A549 (cell line): Measurements from ENCODE around the gene CARD10. TPM values are rescaled to one million over a fixed set of nuclear protein-coding genes. Genes with fewer than 3 reads are reported as not detected.

Experiments
- ATAC-seq, 2 experiments: fragments of 200-7000 bp in 1 of 2; fragments of >200 bp in 1 of 2; cut with Nextera tagmentation in 1 of 2; cut with Tn5 transposase in 1 of 2; 3 replicates each; pipeline versions ENCODE4 v1.8.0 to v1.9.1; 2018 to 2020; ENCODE audit warnings: mild to moderate bottlenecking in 1 of 2, moderate library complexity in 1 of 2
- CTCF ChIA-PET: fragments of 300-600 bp; sonication (Branson Sonifier 250); formaldehyde crosslinking; extraction: SDS; loops from one replicate; lab custom pipeline; 2021; ENCODE audit warnings: antibody characterized with exemption, inconsistent platforms; lab: Yijun Ruan, JAX
- POLR2A ChIA-PET: fragments of 350-600 bp; formaldehyde crosslinking; extraction: SDS; loops from one replicate; lab custom pipeline; 2021; ENCODE audit warnings: antibody characterized with exemption, inconsistent platforms; lab: Yijun Ruan, JAX
- DNase-seq, 2 experiments: peaks; one replicate each; pipeline versions ENCODE4 v3.0.0 to v3.0.0-alpha.2; 2011 to 2016; ENCODE audit warnings: low read depth in 1 of 2, low spot score in 1 of 2
- FAIRE-seq: peaks from 2 replicates; lab custom pipeline; 2011; peaks lifted over from hg19 to GRCh38; lab: Jason Lieb, UNC
- H3K27ac ChIP-seq, 2 experiments: fragments of >200 bp; sonication (Bioruptor Twin); formaldehyde crosslinking; 3 replicates each; pipeline ENCODE4 v1.5.1; 2016 to 2017
- H3K4me1 ChIP-seq: fragments of >200 bp; sonication (Bioruptor Twin); formaldehyde crosslinking; 3 replicates; pipeline ENCODE4 v1.6.1; 2016
- H3K4me2 ChIP-seq: fragments of >200 bp; sonication (Bioruptor Twin); formaldehyde crosslinking; 3 replicates; pipeline ENCODE4 v1.6.1; 2016
- H3K4me3 ChIP-seq: fragments of >200 bp; sonication (Bioruptor Twin); formaldehyde crosslinking; 3 replicates; pipeline ENCODE4 v1.5.1; 2016
- H3K9me3 ChIP-seq: fragments of >200 bp; sonication (Bioruptor Twin); formaldehyde crosslinking; 3 replicates; pipeline ENCODE4 v1.6.1; 2016
- CHD4 ChIP-seq: fragments of 200-600 bp; sonication (generic); IDR thresholded peaks from 2 replicates; pipeline ENCODE4 v1.6.1; 2016; ENCODE audit warnings: antibody characterized with exemption, mild to moderate bottlenecking, borderline replicate concordance
- EHMT2 ChIP-seq: fragments of 200-600 bp; sonication (generic); IDR thresholded peaks from 2 replicates; pipeline ENCODE4 v1.6.1; 2016; ENCODE audit warnings: antibody characterized with exemption, low read depth, mild to moderate bottlenecking, moderate library complexity
- HEYL ChIP-seq: fragments of 250-450 bp; sonication (Bioruptor Pico); IDR thresholded peaks from 2 replicates; pipeline ENCODE4 v1.8.0; 2021; ENCODE audit warnings: mild to moderate bottlenecking, moderate library complexity
- KDM1A ChIP-seq: fragments of 200-600 bp; sonication (generic); IDR thresholded peaks from 2 replicates; pipeline ENCODE4 v1.6.1; 2016; ENCODE audit warnings: low read depth, mild to moderate bottlenecking
- MAZ ChIP-seq: fragments of 150-350 bp; IDR thresholded peaks from 2 replicates; pipeline ENCODE4 v1.6.1; 2014; ENCODE audit warnings: antibody characterized with exemption, low read depth, low read length, borderline replicate concordance
- RCOR1 ChIP-seq: fragments of 150-350 bp; IDR thresholded peaks from 2 replicates; pipeline ENCODE4 v1.6.1; 2014; ENCODE audit warnings: antibody characterized with exemption, low read length, low read depth
- TFCP2L1 ChIP-seq: fragments of 250-450 bp; sonication (Bioruptor Pico); IDR thresholded peaks from 2 replicates; pipeline ENCODE4 v1.5.0; 2021; ENCODE audit warnings: mild to moderate bottlenecking
- TP53 ChIP-seq: fragments of 250-450 bp; sonication (Bioruptor Pico); IDR thresholded peaks from 2 replicates; pipeline ENCODE4 v1.5.0; 2021; ENCODE audit warnings: mild to moderate bottlenecking, moderate library complexity
- ZFP36 ChIP-seq: fragments of 450-650 bp; IDR thresholded peaks from 2 replicates; pipeline ENCODE4 v1.6.1; 2014; ENCODE audit warnings: borderline replicate concordance; ENCODE audit not compliant: partially characterized antibody
- WGBS: methylation state at CpG from one replicate; pipeline ENCODE4 v1.1.6; 2017; ENCODE audit errors: missing lambda C conversion rate; 5-methylcytosine and 5-hydroxymethylcytosine counted together
- polyA plus RNA-seq, 4 experiments: library from polyadenylated mRNA; depleted of rRNA in 3 of 4; stranded (reverse); fragments of >200 nt; fragmentation: RNase III in 1 of 4; extraction: RNeasy Plus Mini Kit Qiagen cat#74134 plus additional on column Dnase treatment in 1 of 4; gene quantifications; 2 replicates in 3 of 4; 3 replicates in 1 of 4; pipeline ENCODE4 v1.2.3, GENCODE V29; 2011 to 2017
- TF ChIP-seq, protein P1 (sequence below): fragments of 250-450 bp; sonication (Bioruptor Pico); IDR thresholded peaks from 2 replicates; pipeline ENCODE4 v1.5.0; 2021; ENCODE audit warnings: mild to moderate bottlenecking, moderate library complexity, borderline replicate concordance
- TF ChIP-seq, protein P2 (sequence below): IDR thresholded peaks from 2 replicates; pipeline ENCODE4 v1.6.1; 2012; ENCODE audit warnings: low read depth, borderline replicate concordance
- TF ChIP-seq, protein P3 (sequence below): fragments of 150-350 bp; IDR thresholded peaks from 2 replicates; pipeline ENCODE4 v1.6.1; 2014; ENCODE audit warnings: low read depth, mild to moderate bottlenecking, low read length
- TF ChIP-seq, protein P4 (sequence below): fragments of >200 bp; sonication (Bioruptor Twin); formaldehyde crosslinking; IDR thresholded peaks from 2 replicates; pipeline ENCODE4 v1.6.1; 2016

Gene CARD10
- polyA plus RNA-seq, 2 of the 4 experiments (the other 2 are of a cell fraction): 8.3 to 15.3 TPM

- FAIRE-seq (no peak), DNase-seq (no peak), ATAC-seq (no peak)
- Histone ChIP-seq H3K4me1 (peaks cover 31% of the 10 kb centered on the region), H3K4me2 (no peak overlapping the region), H3K4me3 (no peak overlapping the region), H3K9me3 (no peaks in the 10 kb centered on the region), H3K27ac (no peak overlapping the region)
- POLR2A ChIA-PET: no interaction called here
- TF ChIP-seq TFCP2L1 (CRISPR knock-in tag): no peak
- no peak for TF ChIP-seq MAZ
- TF ChIP-seq, all 56 proteins: peak for 0
- 98% methylated on average over 7 of the region's 10 CpGs for WGBS
- CTCF ChIA-PET: interaction anchor here (0.6 to 2.0 kb wide), 7 partner anchors 10 to 1085 kb away, joined by 3 to 8 read pairs (median 4); no protein-coding TSS in a partner anchor
Observed at GRCh38 chr22:37489983-37490382, 29.2 kb downstream of the CARD10 start.

- peaks cover 36% of the 10 kb centered on the region for H3K4me1 ChIP-seq
- FAIRE-seq: no peak
- TF ChIP-seq, protein P1, sequence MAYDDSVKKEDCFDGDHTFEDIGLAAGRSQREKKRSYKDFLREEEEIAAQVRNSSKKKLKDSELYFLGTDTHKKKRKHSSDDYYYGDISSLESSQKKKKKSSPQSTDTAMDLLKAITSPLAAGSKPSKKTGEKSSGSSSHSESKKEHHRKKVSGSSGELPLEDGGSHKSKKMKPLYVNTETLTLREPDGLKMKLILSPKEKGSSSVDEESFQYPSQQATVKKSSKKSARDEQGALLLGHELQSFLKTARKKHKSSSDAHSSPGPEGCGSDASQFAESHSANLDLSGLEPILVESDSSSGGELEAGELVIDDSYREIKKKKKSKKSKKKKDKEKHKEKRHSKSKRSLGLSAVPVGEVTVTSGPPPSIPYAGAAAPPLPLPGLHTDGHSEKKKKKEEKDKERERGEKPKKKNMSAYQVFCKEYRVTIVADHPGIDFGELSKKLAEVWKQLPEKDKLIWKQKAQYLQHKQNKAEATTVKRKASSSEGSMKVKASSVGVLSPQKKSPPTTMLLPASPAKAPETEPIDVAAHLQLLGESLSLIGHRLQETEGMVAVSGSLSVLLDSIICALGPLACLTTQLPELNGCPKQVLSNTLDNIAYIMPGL: no peak
- TF ChIP-seq EHMT2: no peak
- DNase-seq: no peak
- no peaks in the 10 kb centered on the region for H3K9me3 ChIP-seq
- no peak overlapping the region for H3K4me3 ChIP-seq
- ChIA-PET POLR2A (no interaction called here), CTCF (interaction anchor here (0.9 to 2.0 kb wide), 5 partner anchors 16 to 118 kb away, joined by 3 to 8 read pairs (median 3); no protein-coding TSS in a partner anchor)
- WGBS: 91% methylated on average over 11 of the region's 15 CpGs
- ATAC-seq: no peak
- no peak overlapping the region for H3K4me2 ChIP-seq
- H3K27ac ChIP-seq: no peak overlapping the region
Observed at GRCh38 chr22:37488337-37489135, 30.7 kb downstream of the CARD10 start.

- TF ChIP-seq CHD4 (no peak), KDM1A (no peak)
- Histone ChIP-seq H3K27ac (no peak overlapping the region), H3K4me2 (no peak overlapping the region), H3K9me3 (no peaks in the 10 kb centered on the region), H3K4me3 (no peak overlapping the region), H3K4me1 (peaks cover 30% of the 10 kb centered on the region)
- POLR2A ChIA-PET: no interaction called here
- no peak for ATAC-seq
- no peak for FAIRE-seq
- 100% methylated on average over 1 of the region's 4 CpGs for WGBS
- DNase-seq: no peak
- CTCF ChIA-PET: interaction anchor here (1.5 kb wide), 1 partner anchor 10 kb away, joined by 7 read pairs; no protein-coding TSS in a partner anchor
Observed at GRCh38 chr22:37487571-37487970, 31.6 kb downstream of the CARD10 start.

- 83% methylated on average over 10 of the region's 10 CpGs for WGBS
- no peak for DNase-seq
- TF ChIP-seq HEYL (CRISPR knock-in tag): no peak
- TF ChIP-seq, protein P2, sequence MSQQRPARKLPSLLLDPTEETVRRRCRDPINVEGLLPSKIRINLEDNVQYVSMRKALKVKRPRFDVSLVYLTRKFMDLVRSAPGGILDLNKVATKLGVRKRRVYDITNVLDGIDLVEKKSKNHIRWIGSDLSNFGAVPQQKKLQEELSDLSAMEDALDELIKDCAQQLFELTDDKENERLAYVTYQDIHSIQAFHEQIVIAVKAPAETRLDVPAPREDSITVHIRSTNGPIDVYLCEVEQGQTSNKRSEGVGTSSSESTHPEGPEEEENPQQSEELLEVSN: no peak
- TF ChIP-seq, protein P3, sequence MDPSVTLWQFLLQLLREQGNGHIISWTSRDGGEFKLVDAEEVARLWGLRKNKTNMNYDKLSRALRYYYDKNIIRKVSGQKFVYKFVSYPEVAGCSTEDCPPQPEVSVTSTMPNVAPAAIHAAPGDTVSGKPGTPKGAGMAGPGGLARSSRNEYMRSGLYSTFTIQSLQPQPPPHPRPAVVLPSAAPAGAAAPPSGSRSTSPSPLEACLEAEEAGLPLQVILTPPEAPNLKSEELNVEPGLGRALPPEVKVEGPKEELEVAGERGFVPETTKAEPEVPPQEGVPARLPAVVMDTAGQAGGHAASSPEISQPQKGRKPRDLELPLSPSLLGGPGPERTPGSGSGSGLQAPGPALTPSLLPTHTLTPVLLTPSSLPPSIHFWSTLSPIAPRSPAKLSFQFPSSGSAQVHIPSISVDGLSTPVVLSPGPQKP: no peak
- TF ChIP-seq, protein P4, sequence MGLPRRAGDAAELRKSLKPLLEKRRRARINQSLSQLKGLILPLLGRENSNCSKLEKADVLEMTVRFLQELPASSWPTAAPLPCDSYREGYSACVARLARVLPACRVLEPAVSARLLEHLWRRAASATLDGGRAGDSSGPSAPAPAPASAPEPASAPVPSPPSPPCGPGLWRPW: no peak
- no peak for TF ChIP-seq RCOR1
- no peak for TF ChIP-seq TP53
- TF ChIP-seq ZFP36: no peak
- Histone ChIP-seq H3K27ac (0 out of 6 replicates have a peak overlapping the region, but pooled peaks of 1 of the 2 experiments have one; percentile 67), H3K9me3 (no peaks in the 10 kb centered on the region), H3K4me1 (peaks cover 26% of the 10 kb centered on the region), H3K4me3 (no peak overlapping the region), H3K4me2 (no peak overlapping the region)
- ChIA-PET POLR2A (no interaction called here), CTCF (interaction anchor here (1.1 to 2.9 kb wide), 6 partner anchors 10 to 80 kb away, joined by 3 to 13 read pairs (median 4); no protein-coding TSS in a partner anchor)
- ATAC-seq: no peak
- no peak for FAIRE-seq
Observed at GRCh38 chr22:37487129-37487528, 32.1 kb downstream of the CARD10 start.
